OCI-LY1 (cell line): ENCODE data around the gene CORO2B.

Experiments used
- H2AFZ ChIP-seq: fragments of 200-600 bp; sonication (generic), shearing (Covaris generic); 2 replicates; pipeline ENCODE4 v1.6.0; 2014; ENCODE audit warnings: antibody characterized with exemption, mild to moderate bottlenecking, low read length
- H3F3A ChIP-seq: fragments of 200-600 bp; sonication (generic), shearing (Covaris generic); 2 replicates; pipeline ENCODE4 v1.6.0; 2014; ENCODE audit warnings: mild to moderate bottlenecking, antibody characterized with exemption, low read length, moderate library complexity; ENCODE audit not compliant: insufficient read depth
- H3K27ac ChIP-seq: fragments of 200-600 bp; sonication (generic); 2 replicates; pipeline ENCODE4 v1.5.1; 2014; ENCODE audit warnings: low read length, mixed run types, mild to moderate bottlenecking, low read depth; ENCODE audit not compliant: poor library complexity, severe bottlenecking
- H3K27me3 ChIP-seq: fragments of 200-600 bp; sonication (generic); 2 replicates; pipeline ENCODE4 v1.6.0; 2014; ENCODE audit warnings: antibody characterized with exemption, mild to moderate bottlenecking, low read length, moderate library complexity; ENCODE audit not compliant: insufficient read depth
- H3K36me3 ChIP-seq: fragments of 200-600 bp; sonication (generic); 2 replicates; pipeline ENCODE4 v1.6.1; 2014; ENCODE audit warnings: mild to moderate bottlenecking, antibody characterized with exemption, low read length, moderate library complexity, mixed read lengths; ENCODE audit not compliant: insufficient read depth
- H3K4me1 ChIP-seq: fragments of 200-600 bp; sonication (generic); 2 replicates; pipeline ENCODE4 v1.5.1; 2014; ENCODE audit warnings: mild to moderate bottlenecking, low read length, moderate library complexity; ENCODE audit not compliant: insufficient read depth, severe bottlenecking
- H3K4me2 ChIP-seq: fragments of 200-600 bp; sonication (generic), shearing (Covaris generic); 2 replicates; pipeline ENCODE4 v1.6.1; 2014; ENCODE audit warnings: low read length
- H3K4me3 ChIP-seq: fragments of 200-600 bp; sonication (generic); 2 replicates; pipeline ENCODE4 v1.5.1; 2014; ENCODE audit warnings: low read length, low read depth, mild to moderate bottlenecking, mixed read lengths; ENCODE audit not compliant: poor library complexity, severe bottlenecking
- H3K79me2 ChIP-seq: fragments of 200-600 bp; shearing (Covaris generic); 2 replicates; pipeline ENCODE4 v1.6.1; 2016; ENCODE audit warnings: mixed run types, low read length, mixed read lengths; ENCODE audit not compliant: insufficient read depth
- H3K9ac ChIP-seq: fragments of 200-600 bp; sonication (generic), shearing (Covaris generic); 2 replicates; pipeline ENCODE4 v1.6.1; 2014; ENCODE audit warnings: mild to moderate bottlenecking, low read length, mixed read lengths
- H3K9me2 ChIP-seq: fragments of 200-600 bp; sonication (generic), shearing (Covaris generic); 2 replicates; pipeline ENCODE4 v1.6.1; 2014; ENCODE audit warnings: low read depth, mild to moderate bottlenecking, low read length, mixed read lengths
- H3K9me3 ChIP-seq: fragments of 200-600 bp; shearing (Covaris generic); 2 replicates; pipeline ENCODE4 v1.6.1; 2014; ENCODE audit warnings: low read length, mixed read lengths
- H4K20me1 ChIP-seq: fragments of 200-600 bp; sonication (generic), shearing (Covaris generic); 2 replicates; pipeline ENCODE4 v1.6.0; 2016; ENCODE audit warnings: mild to moderate bottlenecking, low read length; ENCODE audit not compliant: insufficient read depth
- CTCF ChIP-seq: fragments of 200-600 bp; sonication (generic), shearing (Covaris generic); IDR thresholded peaks from 2 replicates; pipeline ENCODE4 v1.5.1; 2017; ENCODE audit warnings: mild to moderate bottlenecking, antibody characterized with exemption, low read length, moderate library complexity, mixed read lengths
- EZH2 ChIP-seq: fragments of 200-600 bp; sonication (generic), shearing (Covaris generic); IDR thresholded peaks from 2 replicates; pipeline ENCODE4 v1.8.0; 2017; ENCODE audit warnings: borderline replicate concordance, mixed run types, mild to moderate bottlenecking, antibody characterized with exemption, low read length, moderate library complexity, mixed read lengths

CORO2B gene

GRCh38 chr15:68687136-68687735, 108.4 kb downstream of the CORO2B start:
- H3K9ac ChIP-seq = no peak overlapping the region
- TF ChIP-seq CTCF (no peak), EZH2 (no peak)
- no peak overlapping the region for H3K4me3 ChIP-seq
- H3K36me3 ChIP-seq = no peaks in the 10 kb centered on the region
- no peaks in the 10 kb centered on the region for H3K9me3 ChIP-seq
- H3F3A ChIP-seq = no peaks in the 10 kb centered on the region
- H4K20me1 ChIP-seq = no peaks in the 10 kb centered on the region
- H3K79me2 ChIP-seq = no peaks in the 10 kb centered on the region
- H2AFZ ChIP-seq = no peak overlapping the region
- no peak overlapping the region for H3K4me2 ChIP-seq
- no peaks in the 10 kb centered on the region for H3K9me2 ChIP-seq
- H3K27ac ChIP-seq = no peak overlapping the region
- no peaks in the 10 kb centered on the region for H3K4me1 ChIP-seq
- H3K27me3 ChIP-seq = no peaks in the 10 kb centered on the region

- no peaks in the 10 kb centered on the region for H3F3A ChIP-seq
- H3K36me3 ChIP-seq = no peaks in the 10 kb centered on the region
- TF ChIP-seq CTCF (no peak), EZH2 (no peak)
- H3K9me2 ChIP-seq = no peaks in the 10 kb centered on the region
- no peaks in the 10 kb centered on the region for H4K20me1 ChIP-seq
- H3K4me3 ChIP-seq = no peak overlapping the region
- no peaks in the 10 kb centered on the region; the same call in 1 of the 2 replicates for H3K27me3 ChIP-seq
- H3K9ac ChIP-seq = no peak overlapping the region
- no peak overlapping the region for H2AFZ ChIP-seq
- H3K4me2 ChIP-seq = no peak overlapping the region
- no peak overlapping the region for H3K27ac ChIP-seq
- no peaks in the 10 kb centered on the region for H3K4me1 ChIP-seq
- H3K79me2 ChIP-seq = no peaks in the 10 kb centered on the region
- H3K9me3 ChIP-seq = no peaks in the 10 kb centered on the region
Measured at GRCh38 chr15:68691705-68692104, 112.9 kb downstream of the CORO2B start.

GRCh38 chr15:68693071-68693470, 114.3 kb downstream of the CORO2B start:
- no peak overlapping the region for H3K27ac ChIP-seq
- H3K4me2 ChIP-seq = no peak overlapping the region
- no peaks in the 10 kb centered on the region for H3F3A ChIP-seq
- no peak overlapping the region for H2AFZ ChIP-seq
- H3K4me3 ChIP-seq = no peak overlapping the region
- H3K4me1 ChIP-seq = no peaks in the 10 kb centered on the region
- no peaks in the 10 kb centered on the region for H3K79me2 ChIP-seq
- H3K9ac ChIP-seq = no peak overlapping the region
- no peaks in the 10 kb centered on the region for H3K9me2 ChIP-seq
- no peaks in the 10 kb centered on the region for H3K36me3 ChIP-seq
- no peaks in the 10 kb centered on the region; the same call in 1 of the 2 replicates for H3K27me3 ChIP-seq
- TF ChIP-seq CTCF (no peak), EZH2 (no peak)
- H4K20me1 ChIP-seq = no peaks in the 10 kb centered on the region
- H3K9me3 ChIP-seq = no peaks in the 10 kb centered on the region
